Gastrocnemius medialis (tissue), 4 donors: ENCODE data around the gene DDX27. TPM values are rescaled to one million over a fixed set of nuclear protein-coding genes. Genes with fewer than 3 reads are reported as not detected.
A peak's percentile ranks its signal among the peaks of the same experiment; 100 is the strongest.

Experiments
- ATAC-seq, 2 donors: fragments of 150-250 bp; one replicate each; pipeline ENCODE4 v1.9.1; 2016
- DNase-seq, 2 donors: peaks; one replicate each; pipeline ENCODE4 v3.0.0-alpha.2; 2019
- H3K27ac ChIP-seq, 4 donors: fragments of 200-600 bp; sonication (generic); 1 replicate in 1 of 4; 2 replicates in 3 of 4; pipeline ENCODE4 v1.5.1; 2016 to 2018; ENCODE audit warnings: mild to moderate bottlenecking in 2 of 4, moderate library complexity in 1 of 4
- H3K27me3 ChIP-seq, 3 donors: fragments of 200-600 bp; sonication (generic) in 2 of 3; 1 replicate in 1 of 3; 2 replicates in 2 of 3; pipeline versions ENCODE4 v1.5.1 to v1.6.0; 2016 to 2019; ENCODE audit warnings: mild to moderate bottlenecking in 1 of 3, moderate library complexity in 1 of 3
- H3K36me3 ChIP-seq, 2 donors: fragments of 200-600 bp; sonication (generic) in 1 of 2; one replicate each; pipeline ENCODE4 v1.5.1; 2017 to 2018
- H3K4me1 ChIP-seq, 2 donors: fragments of 200-600 bp; sonication (generic) in 1 of 2; one replicate each; pipeline ENCODE4 v1.5.1; 2016 to 2017; ENCODE audit warnings: mild to moderate bottlenecking in 2 of 2
- H3K4me3 ChIP-seq, 4 donors: fragments of 200-600 bp; sonication (generic) in 3 of 4; 1 replicate in 1 of 4; 2 replicates in 3 of 4; pipeline ENCODE4 v1.5.1; 2016 to 2019; ENCODE audit warnings: mild to moderate bottlenecking in 2 of 4
- H3K9me3 ChIP-seq, 3 donors: fragments of 200-600 bp; sonication (generic) in 2 of 3; 1 replicate in 1 of 3; 2 replicates in 2 of 3; pipeline ENCODE4 v1.5.1; 2016 to 2019
- POLR2A ChIP-seq, 2 donors: fragments of 450-650 bp; IDR thresholded peaks; one replicate each; pipeline ENCODE4 v1.6.1; 2017; ENCODE audit warnings: antibody characterized with exemption in 2 of 2, mild to moderate bottlenecking in 2 of 2, moderate library complexity in 2 of 2
- in situ Hi-C, 4 donors: fragments of 200-750 bp; cut with MboI; loops; one replicate each; pipeline versions ENCODE4 v1.15.0 to v1.8.0; 2017; ENCODE audit warnings: low sequenced_read_pairs in 4 of 4
- intact Hi-C: fragments of 100-400 bp; cut with DNase I; formaldehyde crosslinking; loops from one replicate; pipeline ENCODE4 v1.15.1; 2023; ENCODE audit warnings: low total_unique reads
- total RNA-seq, 4 donors: library from RNA; depleted of rRNA; stranded (reverse); fragments of >200 nt; gene quantifications; one replicate each; pipeline versions ENCODE4 v1.1.0 to v1.2.3, GENCODE V29; 2016
- TF ChIP-seq, protein P1 (sequence below), 5 experiments: fragments of 450-650 bp in 3 of 5; fragments of 200-600 bp in 2 of 5; sonication (generic) in 2 of 5; IDR thresholded peaks in 4 of 5; conservative IDR thresholded peaks in 1 of 5; 1 replicate in 4 of 5; 2 replicates in 1 of 5; pipeline ENCODE4 v1.5.1; 2016 to 2019; ENCODE audit warnings: antibody characterized with exemption in 5 of 5, mild to moderate bottlenecking in 3 of 5, moderate library complexity in 3 of 5

Gene DDX27
- total RNA-seq, 4 donors from 2014 or later = 12.6 to 39.7 (median 23.3) TPM

DNA sequence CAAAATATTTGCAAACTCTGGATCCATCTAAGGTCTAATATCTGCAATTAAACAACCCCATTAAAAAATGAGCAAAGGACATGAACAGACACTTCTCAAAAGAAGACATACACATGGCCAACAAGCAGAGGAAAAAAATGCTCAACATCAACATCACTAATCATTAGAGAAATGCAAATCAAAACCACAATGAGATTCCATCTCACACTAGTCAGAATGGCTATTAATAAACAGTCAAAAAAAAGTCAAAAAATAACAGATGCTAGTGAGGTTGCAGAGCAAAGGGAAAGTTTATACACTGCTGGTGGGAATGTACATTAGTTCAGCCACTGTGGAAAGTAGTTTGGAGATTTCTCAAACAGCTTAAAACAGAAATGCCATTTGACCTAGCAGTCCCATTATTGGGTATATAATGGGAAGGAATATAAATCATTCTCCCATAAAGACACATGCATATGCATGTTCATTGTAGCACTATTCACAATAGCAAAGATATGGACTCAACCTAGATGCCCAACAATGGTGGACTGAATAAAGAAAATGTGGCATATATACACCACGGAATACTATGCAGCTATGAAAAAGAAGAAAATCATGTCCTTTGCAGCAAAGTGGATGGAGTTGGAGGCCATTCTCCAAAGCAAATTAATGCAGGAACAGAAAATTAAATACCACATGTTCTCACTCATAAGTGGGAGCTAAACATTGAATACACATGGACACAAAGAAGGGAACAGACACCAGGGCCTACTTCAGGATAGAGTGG is 49.6 kb downstream of the DDX27 start:
- Histone ChIP-seq H3K9me3 (no peaks in the 10 kb centered on the region), H3K27me3 (no peaks in the 10 kb centered on the region), H3K4me3 (peak overlapping the region in 1 of 4 donors; percentile 27), H3K4me1 (peaks cover 22 to 34% of the 10 kb centered on the region in 2 donors), H3K27ac (no peak overlapping the region), H3K36me3 (peaks cover 0 to 58% of the 10 kb centered on the region in 2 donors)
- intact Hi-C loops = no loop called here
- ATAC-seq = no peak
- no peak for DNase-seq
- TF ChIP-seq POLR2A (IDR thresholded peaks at IDR 0.05) = no peak
- TF ChIP-seq, protein P1, sequence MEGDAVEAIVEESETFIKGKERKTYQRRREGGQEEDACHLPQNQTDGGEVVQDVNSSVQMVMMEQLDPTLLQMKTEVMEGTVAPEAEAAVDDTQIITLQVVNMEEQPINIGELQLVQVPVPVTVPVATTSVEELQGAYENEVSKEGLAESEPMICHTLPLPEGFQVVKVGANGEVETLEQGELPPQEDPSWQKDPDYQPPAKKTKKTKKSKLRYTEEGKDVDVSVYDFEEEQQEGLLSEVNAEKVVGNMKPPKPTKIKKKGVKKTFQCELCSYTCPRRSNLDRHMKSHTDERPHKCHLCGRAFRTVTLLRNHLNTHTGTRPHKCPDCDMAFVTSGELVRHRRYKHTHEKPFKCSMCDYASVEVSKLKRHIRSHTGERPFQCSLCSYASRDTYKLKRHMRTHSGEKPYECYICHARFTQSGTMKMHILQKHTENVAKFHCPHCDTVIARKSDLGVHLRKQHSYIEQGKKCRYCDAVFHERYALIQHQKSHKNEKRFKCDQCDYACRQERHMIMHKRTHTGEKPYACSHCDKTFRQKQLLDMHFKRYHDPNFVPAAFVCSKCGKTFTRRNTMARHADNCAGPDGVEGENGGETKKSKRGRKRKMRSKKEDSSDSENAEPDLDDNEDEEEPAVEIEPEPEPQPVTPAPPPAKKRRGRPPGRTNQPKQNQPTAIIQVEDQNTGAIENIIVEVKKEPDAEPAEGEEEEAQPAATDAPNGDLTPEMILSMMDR (IDR thresholded peaks at IDR 0.05 in 4 of 5, conservative IDR thresholded peaks at IDR 0.05 in 1 of 5) = no peak
- in situ Hi-C loops = no loop called here

DNA sequence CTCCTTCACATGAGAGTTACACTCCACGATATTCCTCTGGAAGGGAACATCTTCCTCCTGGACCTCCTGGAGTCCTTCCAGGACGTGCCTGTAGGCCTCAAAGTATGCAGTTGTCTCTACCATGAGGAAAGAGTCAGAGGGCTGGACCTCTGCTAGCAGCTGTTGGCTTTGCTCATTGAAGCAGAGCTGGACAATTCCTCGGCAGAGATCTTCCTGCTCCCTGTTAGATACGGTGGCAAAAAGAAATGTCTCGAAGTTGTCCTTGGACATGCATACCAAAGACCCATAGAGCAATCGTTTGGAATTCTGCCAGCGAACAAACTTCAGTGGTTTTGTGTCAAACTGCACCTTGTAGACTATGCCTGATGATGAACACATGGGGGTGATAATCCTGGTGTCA is 51.0 kb downstream of the DDX27 start:
- H3K4me1 ChIP-seq = peaks cover 22 to 37% of the 10 kb centered on the region in 2 donors
- H3K4me3 ChIP-seq = no peak overlapping the region
- no peak for TF ChIP-seq POLR2A (IDR thresholded peaks at IDR 0.05)
- TF ChIP-seq, protein P1 (IDR thresholded peaks at IDR 0.05 in 4 of 5, conservative IDR thresholded peaks at IDR 0.05 in 1 of 5) = no peak

DNA sequence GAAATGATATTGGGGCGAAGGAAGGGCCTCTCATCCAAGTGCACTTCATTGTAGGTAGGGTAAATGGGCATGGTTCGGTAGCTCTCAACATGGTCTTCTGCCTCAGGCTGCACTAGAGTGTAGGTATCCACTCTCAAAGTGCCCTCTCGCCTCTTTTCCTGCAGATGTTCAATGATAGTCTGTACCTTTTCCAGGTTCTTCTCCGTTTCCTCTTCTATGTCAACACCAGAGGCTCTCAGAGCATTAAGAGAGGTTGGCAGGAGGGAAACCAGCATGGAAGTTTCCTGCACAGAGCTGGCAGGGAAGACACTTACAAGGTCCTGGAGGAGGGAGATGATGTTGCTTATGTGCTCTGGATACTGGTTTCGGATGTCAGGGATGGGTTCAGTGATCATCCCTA is 51.5 kb downstream of the DDX27 start:
- in situ Hi-C loops = no loop called here
- no peaks in the 10 kb centered on the region for H3K9me3 ChIP-seq
- no peak for DNase-seq
- H3K4me3 ChIP-seq = no peak overlapping the region
- H3K36me3 ChIP-seq = peaks cover 0 to 57% of the 10 kb centered on the region in 2 donors
- H3K27me3 ChIP-seq = no peaks in the 10 kb centered on the region
- intact Hi-C loops = loop anchor here (5.0 kb wide), 1 partner anchor 38 kb away; no protein-coding TSS in a partner anchor
- TF ChIP-seq, protein P1 (IDR thresholded peaks at IDR 0.05 in 4 of 5, conservative IDR thresholded peaks at IDR 0.05 in 1 of 5) = no peak
- TF ChIP-seq POLR2A (IDR thresholded peaks at IDR 0.05) = no peak
- no peak overlapping the region for H3K27ac ChIP-seq
- ATAC-seq = no peak
- peaks cover 24 to 42% of the 10 kb centered on the region in 2 donors for H3K4me1 ChIP-seq

More for the DNA sequence above, 51.0 kb downstream of the DDX27 start:
- no peak for DNase-seq
- peaks cover 0 to 55% of the 10 kb centered on the region in 2 donors for H3K36me3 ChIP-seq
- H3K27ac ChIP-seq = peak overlapping the region in 2 of 4 donors; percentile 16 to 21
- H3K9me3 ChIP-seq = no peaks in the 10 kb centered on the region
- peak in 1 of 2 donors; percentile 67 for ATAC-seq
- in situ Hi-C loops = no loop called here
- no peaks in the 10 kb centered on the region for H3K27me3 ChIP-seq
- intact Hi-C loops = loop anchor here (5.0 kb wide), 1 partner anchor 38 kb away; no protein-coding TSS in a partner anchor

DNA sequence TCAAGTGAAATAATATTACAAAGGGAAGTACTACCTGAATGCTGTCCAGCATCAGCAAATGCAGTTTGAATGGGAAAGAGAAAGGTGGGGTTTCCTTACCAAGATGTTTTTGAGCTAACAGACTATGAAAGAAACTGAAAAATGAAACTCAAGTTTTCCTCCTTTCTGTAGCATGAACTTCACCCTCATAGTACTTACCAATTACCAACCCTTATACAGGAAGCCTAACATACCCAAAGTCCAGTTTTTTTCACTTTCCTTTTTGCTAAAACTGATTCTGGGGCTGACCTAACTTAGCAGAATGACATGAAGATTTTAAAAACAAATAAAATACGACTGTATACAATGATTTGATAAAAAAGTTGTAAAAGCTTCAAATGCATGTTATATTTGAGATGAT is 53.4 kb downstream of the DDX27 start:
- no peak for TF ChIP-seq POLR2A (IDR thresholded peaks at IDR 0.05)
- TF ChIP-seq, protein P1 (IDR thresholded peaks at IDR 0.05 in 4 of 5, conservative IDR thresholded peaks at IDR 0.05 in 1 of 5) = no peak
- intact Hi-C loops (loop anchor here (5.0 kb wide), 1 partner anchor 40 kb away; no protein-coding TSS in a partner anchor), in situ Hi-C loops (no loop called here)
- no peak overlapping the region for H3K4me3 ChIP-seq
- DNase-seq = no peak
- H3K27ac ChIP-seq = no peak overlapping the region
- peaks cover 36 to 50% of the 10 kb centered on the region in 2 donors for H3K4me1 ChIP-seq
- peaks cover 0 to 57% of the 10 kb centered on the region in 2 donors for H3K36me3 ChIP-seq
- H3K27me3 ChIP-seq = no peaks in the 10 kb centered on the region
- no peak for ATAC-seq
- no peaks in the 10 kb centered on the region for H3K9me3 ChIP-seq
